HEK293 (cell line): Measurements from ENCODE around the gene NAIF1.
A peak's percentile ranks its signal among the peaks of the same experiment; 100 is the strongest.

Experiments
- GLI4 ChIP-seq: fragments of 450-650 bp; formaldehyde crosslinking; IDR thresholded peaks from 2 replicates; pipeline ENCODE4 v1.5.1; 2016; ENCODE audit warnings: missing biosample characterization, missing genetic modification characterization
- GLIS1 ChIP-seq: fragments of 450-650 bp; formaldehyde crosslinking; IDR thresholded peaks from 2 replicates; pipeline ENCODE4 v1.5.1; 2016; ENCODE audit warnings: missing biosample characterization, missing genetic modification characterization
- INSM2 ChIP-seq: fragments of 450-650 bp; formaldehyde crosslinking; IDR thresholded peaks from 2 replicates; pipeline ENCODE4 v1.5.1; 2016; ENCODE audit warnings: missing biosample characterization, missing genetic modification characterization
- KLF10 ChIP-seq: fragments of 450-650 bp; IDR thresholded peaks from 2 replicates; pipeline ENCODE4 v1.5.1; 2018; ENCODE audit warnings: missing biosample characterization, mild to moderate bottlenecking, missing genetic modification characterization
- KLF16 ChIP-seq: fragments of 450-650 bp; formaldehyde crosslinking; IDR thresholded peaks from 2 replicates; pipeline ENCODE4 v1.5.1; 2017; ENCODE audit warnings: missing biosample characterization, missing genetic modification characterization
- KLF17 ChIP-seq: fragments of 450-650 bp; formaldehyde crosslinking; IDR thresholded peaks from 2 replicates; pipeline ENCODE4 v1.5.1; 2016; ENCODE audit warnings: missing biosample characterization, missing genetic modification characterization
- KLF9 ChIP-seq: fragments of 450-650 bp; formaldehyde crosslinking; IDR thresholded peaks from 2 replicates; pipeline ENCODE4 v1.5.1; 2016; ENCODE audit warnings: missing biosample characterization, missing genetic modification characterization, low read depth
- PRDM4 ChIP-seq: fragments of 450-650 bp; formaldehyde crosslinking; IDR thresholded peaks from 2 replicates; pipeline ENCODE4 v1.5.1; 2017; ENCODE audit warnings: missing biosample characterization, missing genetic modification characterization
- ZBTB10 ChIP-seq: fragments of 450-650 bp; formaldehyde crosslinking; IDR thresholded peaks from 2 replicates; pipeline ENCODE4 v1.5.1; 2016; ENCODE audit warnings: missing biosample characterization, missing genetic modification characterization
- ZBTB20 ChIP-seq: fragments of 450-650 bp; formaldehyde crosslinking; IDR thresholded peaks from 2 replicates; pipeline ENCODE4 v1.5.1; 2016; ENCODE audit warnings: missing biosample characterization, missing genetic modification characterization
- ZBTB44 ChIP-seq: fragments of 450-650 bp; IDR thresholded peaks from 2 replicates; pipeline ENCODE4 v1.5.1; 2018; ENCODE audit warnings: missing biosample characterization, mild to moderate bottlenecking, missing genetic modification characterization
- ZBTB7A ChIP-seq: fragments of 450-650 bp; formaldehyde crosslinking; IDR thresholded peaks from 2 replicates; pipeline ENCODE4 v1.5.1; 2016; ENCODE audit warnings: low read depth, missing biosample characterization, missing genetic modification characterization
- ZBTB8A ChIP-seq: fragments of 450-650 bp; formaldehyde crosslinking; IDR thresholded peaks from 2 replicates; pipeline ENCODE4 v1.5.1; 2016; ENCODE audit warnings: missing biosample characterization, missing genetic modification characterization
- ZNF132 ChIP-seq: fragments of 450-650 bp; formaldehyde crosslinking; IDR thresholded peaks from 2 replicates; pipeline ENCODE4 v1.5.1; 2017; ENCODE audit warnings: missing biosample characterization, missing genetic modification characterization, borderline replicate concordance
- ZNF155 ChIP-seq: fragments of 450-650 bp; formaldehyde crosslinking; IDR thresholded peaks from 2 replicates; pipeline ENCODE4 v1.5.1; 2016; ENCODE audit warnings: missing biosample characterization, missing genetic modification characterization
- ZNF23 ChIP-seq: fragments of 450-650 bp; formaldehyde crosslinking; IDR thresholded peaks from 2 replicates; pipeline ENCODE4 v1.5.1; 2016; ENCODE audit warnings: missing biosample characterization, missing genetic modification characterization, borderline replicate concordance
- ZNF26 ChIP-seq: fragments of 450-650 bp; formaldehyde crosslinking; IDR thresholded peaks from 2 replicates; pipeline ENCODE4 v1.5.1; 2016; ENCODE audit warnings: missing biosample characterization, missing genetic modification characterization
- ZNF335 ChIP-seq: fragments of 450-650 bp; formaldehyde crosslinking; conservative IDR thresholded peaks from 2 replicates; pipeline ENCODE4 v1.5.1; 2016; ENCODE audit warnings: missing biosample characterization, missing genetic modification characterization
- ZNF341 ChIP-seq: fragments of 450-650 bp; formaldehyde crosslinking; IDR thresholded peaks from 2 replicates; pipeline ENCODE4; 2016; ENCODE audit warnings: low read depth, missing biosample characterization, missing genetic modification characterization
- ZNF391 ChIP-seq: fragments of 450-650 bp; formaldehyde crosslinking; IDR thresholded peaks from 2 replicates; pipeline ENCODE4 v1.5.1; 2016; ENCODE audit warnings: low read depth, missing biosample characterization, missing genetic modification characterization, borderline replicate concordance
- ZNF48 ChIP-seq: fragments of 450-650 bp; formaldehyde crosslinking; IDR thresholded peaks from 2 replicates; pipeline ENCODE4 v1.5.1; 2016; ENCODE audit warnings: missing biosample characterization, missing genetic modification characterization
- ZNF521 ChIP-seq: fragments of 450-650 bp; formaldehyde crosslinking; IDR thresholded peaks from 2 replicates; pipeline ENCODE4 v1.5.1; 2017; ENCODE audit warnings: missing biosample characterization, mild to moderate bottlenecking, missing genetic modification characterization
- ZNF664 ChIP-seq: fragments of 450-650 bp; formaldehyde crosslinking; IDR thresholded peaks from 2 replicates; pipeline ENCODE4 v1.5.1; 2016; ENCODE audit warnings: missing biosample characterization, missing genetic modification characterization
- ZNF692 ChIP-seq: fragments of 450-650 bp; formaldehyde crosslinking; IDR thresholded peaks from 2 replicates; pipeline ENCODE4 v1.5.1; 2016; ENCODE audit warnings: missing biosample characterization, missing genetic modification characterization
- ZNF747 ChIP-seq: fragments of 450-650 bp; formaldehyde crosslinking; IDR thresholded peaks from 2 replicates; pipeline ENCODE4 v1.5.1; 2016; ENCODE audit warnings: missing biosample characterization, missing genetic modification characterization
- ZNF843 ChIP-seq: fragments of 450-650 bp; formaldehyde crosslinking; IDR thresholded peaks from 2 replicates; pipeline ENCODE4 v1.5.1; 2016; ENCODE audit warnings: missing biosample characterization, missing genetic modification characterization
- ZSCAN23 ChIP-seq: fragments of 450-650 bp; formaldehyde crosslinking; IDR thresholded peaks from 2 replicates; pipeline ENCODE4 v1.5.1; 2016; ENCODE audit warnings: missing biosample characterization, missing genetic modification characterization

Gene NAIF1

GRCh38 chr9:128056887-128057723 is 10.0 kb downstream of the NAIF1 start (continued):
- no peak for TF ChIP-seq ZBTB10 (tag by site-specific recombination)
- TF ChIP-seq GLI4 (tag by site-specific recombination): no peak
- peak; percentile 7; the same call in 1 of the 2 replicates for TF ChIP-seq ZNF335 (tag by site-specific recombination)
- TF ChIP-seq ZNF132 (tag by site-specific recombination): no peak
- peak; percentile 33 for TF ChIP-seq ZNF341 (tag by site-specific recombination)
- no peak for TF ChIP-seq INSM2 (tag by site-specific recombination)
- TF ChIP-seq ZBTB44 (tag by site-specific recombination): no peak
- no peak for TF ChIP-seq ZNF843 (tag by site-specific recombination)
- no peak for TF ChIP-seq ZNF155 (tag by site-specific recombination)
- TF ChIP-seq ZBTB20: 0 out of 2 replicates have a peak, but pooled peaks have one; percentile 27
- TF ChIP-seq PRDM4: no peak
- no peak for TF ChIP-seq ZNF521 (tag by site-specific recombination)
- TF ChIP-seq ZNF747: no peak
- peak; percentile 85 for TF ChIP-seq ZNF664 (tag by site-specific recombination)
- TF ChIP-seq ZBTB8A: 0 out of 2 replicates have a peak, but pooled peaks have one; percentile 16
- no peak for TF ChIP-seq ZNF26
- TF ChIP-seq KLF17 (tag by site-specific recombination): no peak; the same call in 1 of the 2 replicates
- no peak for TF ChIP-seq KLF10
- no peak for TF ChIP-seq KLF9
- TF ChIP-seq ZBTB7A (tag by site-specific recombination): no peak
- no peak for TF ChIP-seq KLF16 (tag by site-specific recombination)
- no peak for TF ChIP-seq ZSCAN23
- no peak for TF ChIP-seq ZNF48 (tag by site-specific recombination)
- TF ChIP-seq ZNF692 (tag by site-specific recombination): no peak
- TF ChIP-seq GLIS1 (tag by site-specific recombination): peak; percentile 95
- no peak for TF ChIP-seq ZNF391 (tag by site-specific recombination)
- no peak for TF ChIP-seq ZNF23 (tag by site-specific recombination)
